ENCODE data around the gene WDR75. TPM values are rescaled to one million over a fixed set of nuclear protein-coding genes. Genes with fewer than 3 reads are reported as not detected.
A peak's percentile ranks its signal among the peaks of the same experiment; 100 is the strongest.

WDR75 gene
- total RNA-seq, 1 experiment from 2014 or later, result 53.8 TPM

DNA sequence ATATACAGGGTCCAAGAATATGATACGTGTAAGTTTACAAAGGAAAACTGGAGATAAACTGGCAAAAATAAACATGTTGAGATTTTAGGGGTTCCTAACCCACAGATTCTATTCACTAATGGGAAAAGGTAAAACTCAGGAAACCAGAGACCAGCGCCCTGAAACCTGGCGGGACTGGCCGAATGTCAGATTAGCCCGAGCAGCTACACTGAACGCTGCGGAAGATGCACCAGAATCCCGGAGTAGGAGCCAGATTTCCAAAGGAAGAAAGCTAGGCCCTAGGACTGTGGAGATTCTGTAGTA lies 679 bp upstream of the WDR75 start:
- no peaks in the 10 kb centered on the region for H3K4me1 Mint-ChIP-seq (ENCODE audit: low read depth, unreplicated experiment)
- CTCF ChIA-PET, result interaction anchor here (0.6 to 1.2 kb wide), 4 partner anchors 13 to 1207 kb away, joined by 3 to 10 read pairs (median 3); no protein-coding TSS in a partner anchor
- intact Hi-C loops (cut with micrococcal nuclease; ENCODE audit: unreplicated experiment), result no loop called here
- peak overlapping the region; percentile 97 for H3K27ac Mint-ChIP-seq (ENCODE audit: unreplicated experiment)
- TSS peak; percentile 93 for BruUV-seq (replicated peaks)
- no peaks in the 10 kb centered on the region for H3K27me3 Mint-ChIP-seq (ENCODE audit: unreplicated experiment)
- H3K4me3 Mint-ChIP-seq (ENCODE audit: low read depth, unreplicated experiment), result no peak overlapping the region
- peaks cover 20% of the 10 kb centered on the region for H3K36me3 Mint-ChIP-seq (ENCODE audit: insufficient read depth, unreplicated experiment)
- TF ChIP-seq, protein P1, sequence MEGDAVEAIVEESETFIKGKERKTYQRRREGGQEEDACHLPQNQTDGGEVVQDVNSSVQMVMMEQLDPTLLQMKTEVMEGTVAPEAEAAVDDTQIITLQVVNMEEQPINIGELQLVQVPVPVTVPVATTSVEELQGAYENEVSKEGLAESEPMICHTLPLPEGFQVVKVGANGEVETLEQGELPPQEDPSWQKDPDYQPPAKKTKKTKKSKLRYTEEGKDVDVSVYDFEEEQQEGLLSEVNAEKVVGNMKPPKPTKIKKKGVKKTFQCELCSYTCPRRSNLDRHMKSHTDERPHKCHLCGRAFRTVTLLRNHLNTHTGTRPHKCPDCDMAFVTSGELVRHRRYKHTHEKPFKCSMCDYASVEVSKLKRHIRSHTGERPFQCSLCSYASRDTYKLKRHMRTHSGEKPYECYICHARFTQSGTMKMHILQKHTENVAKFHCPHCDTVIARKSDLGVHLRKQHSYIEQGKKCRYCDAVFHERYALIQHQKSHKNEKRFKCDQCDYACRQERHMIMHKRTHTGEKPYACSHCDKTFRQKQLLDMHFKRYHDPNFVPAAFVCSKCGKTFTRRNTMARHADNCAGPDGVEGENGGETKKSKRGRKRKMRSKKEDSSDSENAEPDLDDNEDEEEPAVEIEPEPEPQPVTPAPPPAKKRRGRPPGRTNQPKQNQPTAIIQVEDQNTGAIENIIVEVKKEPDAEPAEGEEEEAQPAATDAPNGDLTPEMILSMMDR (IDR thresholded peaks at IDR 0.05; ENCODE audit: unreplicated experiment), result no peak
- H3K9me3 Mint-ChIP-seq (ENCODE audit: low read depth, unreplicated experiment), result no peaks in the 10 kb centered on the region
- DNase-seq, result no peak

GRCh38 chr2:189441709-189442074 lies 418 bp downstream of the WDR75 start:
- H3K9me3 Mint-ChIP-seq (ENCODE audit: low read depth, unreplicated experiment), result no peaks in the 10 kb centered on the region
- H3K4me1 Mint-ChIP-seq (ENCODE audit: low read depth, unreplicated experiment), result no peaks in the 10 kb centered on the region
- peak overlapping the region; percentile 97 for H3K27ac Mint-ChIP-seq (ENCODE audit: unreplicated experiment)
- no peak for DNase-seq
- TSS peak; percentile 82 for BruUV-seq (replicated peaks)
- intact Hi-C loops (cut with micrococcal nuclease; ENCODE audit: unreplicated experiment), result no loop called here
- no peak overlapping the region for H3K4me3 Mint-ChIP-seq (ENCODE audit: low read depth, unreplicated experiment)
- H3K27me3 Mint-ChIP-seq (ENCODE audit: unreplicated experiment), result no peaks in the 10 kb centered on the region
- CTCF ChIA-PET, result interaction anchor here (0.7 kb wide), 2 partner anchors 36 to 918 kb away, joined by 4 to 6 read pairs; no protein-coding TSS in a partner anchor
- TF ChIP-seq, protein P1 (IDR thresholded peaks at IDR 0.05; ENCODE audit: unreplicated experiment), result no peak
- peaks cover 20% of the 10 kb centered on the region for H3K36me3 Mint-ChIP-seq (ENCODE audit: insufficient read depth, unreplicated experiment)

GRCh38 chr2:189442468-189442867 lies 1.2 kb downstream of the WDR75 start:
- no peaks in the 10 kb centered on the region for H3K9me3 Mint-ChIP-seq (ENCODE audit: low read depth, unreplicated experiment)
- H3K4me1 Mint-ChIP-seq (ENCODE audit: low read depth, unreplicated experiment), result no peaks in the 10 kb centered on the region
- DNase-seq, result no peak
- TF ChIP-seq, protein P1 (IDR thresholded peaks at IDR 0.05; ENCODE audit: unreplicated experiment), result no peak
- H3K27ac Mint-ChIP-seq (ENCODE audit: unreplicated experiment), result peak overlapping the region; percentile 97
- CTCF ChIA-PET, result interaction anchor here (0.7 kb wide), 2 partner anchors 37 to 919 kb away, joined by 4 to 6 read pairs; no protein-coding TSS in a partner anchor
- H3K4me3 Mint-ChIP-seq (ENCODE audit: low read depth, unreplicated experiment), result no peak overlapping the region
- no peaks in the 10 kb centered on the region for H3K27me3 Mint-ChIP-seq (ENCODE audit: unreplicated experiment)
- BruUV-seq (replicated peaks), result no TSS peak
- H3K36me3 Mint-ChIP-seq (ENCODE audit: insufficient read depth, unreplicated experiment), result peaks cover 20% of the 10 kb centered on the region
- intact Hi-C loops (cut with micrococcal nuclease; ENCODE audit: unreplicated experiment), result no loop called here

DNA sequence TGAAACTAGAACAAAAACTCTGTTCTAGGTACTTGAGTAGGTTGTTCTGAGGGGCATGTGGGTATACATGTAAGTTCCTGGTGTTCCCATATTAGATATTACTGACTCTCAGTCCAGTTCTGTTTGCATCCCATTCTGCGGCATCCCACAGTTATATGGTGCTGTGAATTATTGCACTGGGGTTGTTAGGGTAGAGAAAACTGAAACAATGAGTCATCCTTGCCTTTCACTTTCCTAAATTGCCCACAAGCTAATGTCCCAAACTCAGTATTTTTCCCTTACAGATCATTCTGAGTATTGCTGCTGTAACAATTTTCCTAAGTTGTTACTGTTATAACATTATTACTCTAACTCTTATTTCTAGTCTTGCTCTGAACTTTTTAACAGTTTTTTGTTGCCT lies 3.0 kb downstream of the WDR75 start:
- CTCF ChIA-PET, result no interaction called here
- DNase-seq, result no peak
- BruUV-seq (replicated peaks), result no TSS peak
- no peaks in the 10 kb centered on the region for H3K4me1 Mint-ChIP-seq (ENCODE audit: low read depth, unreplicated experiment)
- H3K27ac Mint-ChIP-seq (ENCODE audit: unreplicated experiment), result no peak overlapping the region
- no peaks in the 10 kb centered on the region for H3K27me3 Mint-ChIP-seq (ENCODE audit: unreplicated experiment)
- no peak overlapping the region for H3K4me3 Mint-ChIP-seq (ENCODE audit: low read depth, unreplicated experiment)
- peaks cover 29% of the 10 kb centered on the region for H3K36me3 Mint-ChIP-seq (ENCODE audit: insufficient read depth, unreplicated experiment)
- H3K9me3 Mint-ChIP-seq (ENCODE audit: low read depth, unreplicated experiment), result no peaks in the 10 kb centered on the region
- intact Hi-C loops (cut with micrococcal nuclease; ENCODE audit: unreplicated experiment), result no loop called here
- TF ChIP-seq, protein P1 (IDR thresholded peaks at IDR 0.05; ENCODE audit: unreplicated experiment), result no peak

Measured in Calu3 (cell line).